HG03520 (cell line): ENCODE measurements around the gene FAM210A.
"Not testable (repeated sequence)": the region's sequence is repeated elsewhere in the genome, so short reads cannot be mapped to it uniquely, and the experiment has no call there.

Experiments used
- ATAC-seq: cut with Tn5 transposase; IDR thresholded peaks from one replicate; pipeline ENCODE4 v1.9.1; 2021; ENCODE audit warnings: mild to moderate bottlenecking, moderate library complexity; ENCODE audit not compliant: unreplicated experiment

The FAM210A gene

GRCh38 chr18:13703899-13704298 lies 22.5 kb downstream of the FAM210A start:
- no peak for ATAC-seq

GRCh38 chr18:13700153-13700552 lies 26.2 kb downstream of the FAM210A start:
- no peak for ATAC-seq

- no peak for ATAC-seq
Observed at GRCh38 chr18:13696961-13697360, 29.4 kb downstream of the FAM210A start.

DNA sequence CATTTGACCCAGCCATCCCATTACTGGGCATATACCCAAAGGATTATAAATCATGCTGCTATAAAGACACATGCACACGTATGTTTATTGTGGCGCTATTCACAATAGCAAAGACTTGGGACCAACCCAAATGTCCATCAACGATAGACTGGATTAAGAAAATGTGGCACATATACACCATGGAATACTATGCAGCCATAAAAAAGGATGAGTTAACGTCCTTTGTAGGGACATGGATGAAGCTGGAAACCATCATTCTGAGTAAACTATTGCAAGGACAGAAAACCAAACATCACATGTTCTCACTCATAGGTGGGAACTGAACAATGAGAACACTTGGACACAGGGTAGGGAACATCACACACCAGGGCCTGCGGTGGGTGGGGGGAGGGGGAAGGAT lies 31.0 kb downstream of the FAM210A start:
- ATAC-seq: not testable (repeated sequence)

GRCh38 chr18:13690060-13690459 lies 36.3 kb downstream of the FAM210A start:
- not testable (repeated sequence) for ATAC-seq

- no peak for ATAC-seq
Observed at GRCh38 chr18:13688191-13689136, 37.9 kb downstream of the FAM210A start.

DNA sequence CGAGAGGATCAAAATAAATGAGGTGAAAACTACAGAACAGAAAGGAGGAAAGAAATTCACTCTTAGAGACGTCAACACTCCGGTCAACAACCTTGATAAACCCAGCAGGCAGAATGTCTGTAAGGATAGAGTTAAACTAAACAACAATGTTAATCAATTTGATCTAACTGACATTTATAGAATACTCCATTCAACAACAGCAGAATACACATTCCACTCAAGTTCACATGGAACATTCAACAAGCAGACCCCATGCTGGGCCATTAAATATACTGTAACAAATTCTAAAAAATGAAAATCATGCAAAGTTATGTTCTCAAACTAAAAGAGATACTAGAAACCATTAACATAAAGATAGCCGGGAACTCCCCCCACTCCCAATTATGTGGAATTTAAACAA lies 41.8 kb downstream of the FAM210A start:
- ATAC-seq: no peak

DNA sequence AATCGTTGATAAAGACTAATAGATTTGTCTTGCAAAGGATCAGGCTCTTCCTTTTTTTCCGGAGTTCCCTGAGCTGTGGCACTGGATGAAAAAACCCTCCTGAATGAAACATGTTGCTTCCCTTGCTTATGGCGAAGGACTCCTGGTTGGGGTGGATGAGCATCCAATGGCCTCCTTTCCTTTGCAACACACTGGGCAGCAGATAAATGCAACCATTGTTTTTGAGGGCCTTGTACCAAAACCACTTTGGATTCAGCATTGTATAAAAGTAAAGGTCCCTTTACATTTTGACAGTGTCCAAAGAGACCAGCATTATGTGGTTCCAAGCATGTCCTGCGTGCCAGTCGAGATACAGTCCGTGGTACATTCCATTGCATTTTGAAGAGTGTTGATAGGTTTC lies 44.7 kb downstream of the FAM210A start:
- no peak for ATAC-seq

GRCh38 chr18:13680612-13681011 lies 45.7 kb downstream of the FAM210A start:
- ATAC-seq: no peak

DNA sequence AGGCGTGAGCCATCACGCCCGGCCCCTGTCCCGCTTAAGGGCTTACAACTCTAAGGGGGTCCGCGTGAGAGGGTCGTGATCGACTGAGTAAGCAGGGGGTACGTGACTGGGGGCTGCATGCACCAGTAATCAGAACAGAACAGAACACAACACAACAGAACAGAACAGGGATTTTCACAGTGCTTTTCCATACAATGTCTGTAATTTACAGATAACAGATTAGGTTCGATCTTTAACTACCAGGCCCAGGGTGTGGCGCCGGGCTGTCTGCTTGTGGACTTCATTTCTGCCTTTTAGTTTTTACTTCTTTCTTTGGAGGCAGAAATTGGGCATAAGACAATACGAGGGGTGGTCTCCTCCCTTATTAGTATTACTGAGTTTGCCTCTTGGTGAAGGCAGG lies 49.0 kb downstream of the FAM210A start:
- ATAC-seq: not testable (repeated sequence)

DNA sequence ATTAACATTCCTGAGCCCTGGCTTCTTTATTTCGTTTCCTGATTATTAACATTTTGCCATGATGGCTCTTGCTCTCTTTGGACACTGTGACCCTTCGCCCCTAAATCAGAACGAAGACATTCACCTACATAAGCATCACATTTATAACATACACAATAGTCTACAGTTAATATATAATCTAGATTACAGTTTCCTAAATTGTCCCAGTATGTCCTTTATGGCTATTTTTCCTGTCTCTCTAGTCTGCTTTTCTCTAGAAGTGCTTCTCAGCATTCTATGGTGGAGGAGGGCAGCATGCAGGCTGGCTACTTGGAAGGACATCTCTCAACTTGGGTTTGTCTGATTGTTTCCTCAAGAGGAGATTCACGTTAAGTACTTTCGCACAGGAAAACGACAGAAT lies 49.9 kb downstream of the FAM210A start:
- no peak for ATAC-seq

GRCh38 chr18:13672657-13673056 lies 53.7 kb downstream of the FAM210A start:
- ATAC-seq: no peak

GRCh38 chr18:13661779-13662256 lies 64.5 kb downstream of the FAM210A start:
- ATAC-seq: no peak

DNA sequence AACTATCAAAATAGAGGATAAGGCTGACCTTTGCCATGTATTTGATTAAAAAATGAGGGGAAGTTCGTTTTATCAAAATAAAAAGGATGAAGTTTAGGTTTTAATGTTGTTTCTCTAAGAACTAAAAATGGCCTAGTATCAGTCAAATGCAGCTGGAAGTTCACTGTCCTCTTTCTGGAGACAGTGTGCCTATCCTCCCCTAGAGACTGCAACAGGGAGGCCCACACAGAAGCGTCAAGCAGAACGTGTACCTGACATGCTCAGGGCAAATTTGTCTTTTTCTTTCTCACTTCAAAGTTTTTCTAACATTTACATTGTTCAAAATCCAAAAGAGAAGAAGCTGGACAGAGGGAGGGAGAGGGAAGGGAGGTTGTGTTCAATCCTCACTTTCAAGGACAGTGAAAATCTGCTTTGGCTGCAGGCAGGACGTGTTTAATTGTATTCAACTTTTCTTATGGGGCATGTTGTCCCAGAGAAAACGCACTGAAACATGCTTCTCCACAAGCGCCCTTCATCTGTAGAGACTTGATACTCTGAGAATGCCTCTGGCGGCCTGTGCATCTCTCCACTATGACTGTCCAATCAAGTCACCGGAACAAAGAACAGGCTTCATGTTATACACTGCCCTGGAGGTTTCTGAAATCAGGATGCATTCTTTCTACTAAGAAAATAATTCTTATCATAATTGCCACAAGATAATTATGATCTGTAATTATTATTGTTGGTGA lies 65.1 kb downstream of the FAM210A start:
- ATAC-seq: no peak

DNA sequence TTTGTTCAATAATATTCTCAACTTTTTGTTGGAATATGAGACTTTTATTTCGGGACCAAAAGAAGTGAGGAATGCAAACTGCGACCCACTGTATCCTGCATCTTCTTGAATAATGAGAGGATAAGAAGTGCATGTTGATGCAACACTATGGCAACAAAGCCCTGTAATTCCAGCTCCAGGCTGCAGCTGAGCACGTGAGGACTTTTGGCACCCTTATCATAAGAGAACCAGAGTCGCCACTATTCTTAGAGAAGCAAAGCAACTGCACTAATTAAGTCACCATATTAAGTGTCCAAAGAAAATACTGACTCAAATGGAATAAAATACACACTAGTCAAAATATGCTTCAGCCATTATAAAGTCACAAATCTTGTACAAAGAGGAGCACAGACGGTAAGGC lies 65.8 kb downstream of the FAM210A start:
- no peak for ATAC-seq

GRCh38 chr18:13658436-13659204 lies 67.7 kb downstream of the FAM210A start:
- ATAC-seq: no peak

GRCh38 chr18:13657974-13658373 lies 68.4 kb downstream of the FAM210A start:
- ATAC-seq: no peak

GRCh38 chr18:13653746-13654433 lies 72.5 kb downstream of the FAM210A start:
- no peak for ATAC-seq

GRCh38 chr18:13649397-13650390 lies 76.7 kb downstream of the FAM210A start:
- ATAC-seq: no peak
